Pancreas (tissue), 10 donors: ENCODE results near the gene PTPRM. TPM values are rescaled to one million over a fixed set of nuclear protein-coding genes. Genes with fewer than 3 reads are reported as not detected.

Experiments used
- ATAC-seq, 4 donors: fragments of 200-7000 bp; cut with Tn5 transposase; one replicate each; pipeline versions ENCODE4 v1.8.0 to v1.9.1; 2020; ENCODE audit warnings: mild to moderate bottlenecking in 4 of 4, moderate library complexity in 4 of 4
- DNase-seq, 6 donors: peaks; one replicate each; pipeline ENCODE4 v3.0.0-alpha.2; 2020
- FAIRE-seq: peaks from 2 replicates; lab custom pipeline; 2012; peaks lifted over from hg19 to GRCh38; lab: Jason Lieb, UNC
- H3K27ac ChIP-seq, 4 donors: fragments of 200-600 bp; sonication (generic); 1 replicate in 3 of 4; 2 replicates in 1 of 4; pipeline versions ENCODE4 v1.5.0 to v1.8.0; 2020
- H3K27me3 ChIP-seq, 4 donors: fragments of 200-600 bp; one replicate each; pipeline ENCODE4 v1.8.0; 2021
- H3K36me3 ChIP-seq, 3 donors: fragments of 200-600 bp; sonication (generic) in 1 of 3; one replicate each; pipeline versions ENCODE4 v1.5.0 to v1.8.0; 2020 to 2021
- H3K4me1 ChIP-seq, 3 donors: fragments of 200-600 bp; one replicate each; pipeline ENCODE4 v1.8.0; 2021
- H3K4me3 ChIP-seq, 4 donors: fragments of 200-600 bp; sonication (generic) in 2 of 4; one replicate each; pipeline versions ENCODE4 v1.5.0 to v1.8.0; 2020 to 2021
- H3K9me3 ChIP-seq, 4 donors: fragments of 200-600 bp; one replicate each; pipeline ENCODE4 v1.8.0; 2021
- WGBS, 2 donors: extraction: QIAGEN DNeasy Blood & Tissue Kit; methylation state at CpG; one replicate each; pipeline ENCODE4 v1.1.7; 2013; 5-methylcytosine and 5-hydroxymethylcytosine counted together
- intact Hi-C, 3 donors: fragments of 100-400 bp; cut with DNase I; formaldehyde crosslinking; loops; one replicate each; pipeline versions ENCODE4 v1.11.1 to v1.14.2; 2022
- polyA plus RNA-seq, 2 donors: library from polyadenylated mRNA; stranded (reverse); fragments of 200-250 nt; gene quantifications; one replicate each; pipeline ENCODE4 v1.2.3, GENCODE V29; 2013
- total RNA-seq, 6 donors: library from RNA; stranded (reverse); fragmentation: NEBNext Ultra II Directional in 4 of 6; extraction: Animal tissue kit (Norgen Biotek cat#: 25700) in 4 of 6; gene quantifications; one replicate each; pipeline versions ENCODE4 v1.2.1 to v1.2.4, GENCODE V29; 2021 to 2023
- TF ChIP-seq, protein P1 (sequence below), 4 donors: fragments of 200-600 bp; sonication (generic) in 3 of 4; IDR thresholded peaks; one replicate each; pipeline versions ENCODE4 v1.5.0 to v1.8.0; 2021; ENCODE audit warnings: antibody characterized with exemption in 4 of 4
- donor health status: healthy with polysubstance abuse.
- donor health status: DM: no; HTN: no; CAD: no; lungs with moderate emphysema.
- donor health status: DM: no; HTN: no; CAD: no.
- donor health status: control.
- donor health status: control.
- donor health status: Bipolar disorder and iron deficiency.
- donor health status: DM: yes; HTN: yes; CAD: no.
- donor health status: DM: no; HTN: no; CAD: no.
- donor health status: DM: no; HTN: no; CAD: no.
- donor health status: DM: yes; HTN: yes; CAD: no.

PTPRM gene
- total and polyA plus RNA-seq, 8 donors, result 14.5 to 50.7 (median 19.7) TPM

DNA sequence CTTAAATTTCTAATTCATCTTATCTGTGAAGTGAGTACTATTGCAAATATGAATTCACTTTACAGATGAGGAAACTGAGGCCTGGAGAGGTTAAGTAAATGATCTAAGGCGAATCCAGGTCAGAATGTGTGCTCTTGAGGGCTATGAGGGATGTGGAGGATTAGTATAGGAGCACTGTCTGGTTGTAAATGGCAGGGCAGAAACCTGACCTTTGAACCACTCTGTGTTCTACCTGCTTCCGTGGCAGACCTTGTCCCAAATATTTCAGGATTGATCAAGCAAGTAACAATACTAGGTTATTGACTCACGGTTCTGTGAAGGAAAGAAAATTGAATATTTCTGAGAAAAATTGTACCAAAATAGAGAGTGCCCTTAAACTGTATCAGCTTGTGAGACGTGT lies 74.7 kb downstream of the PTPRM start:
- ATAC-seq, result no peak
- no peaks in the 10 kb centered on the region for H3K9me3 ChIP-seq
- intact Hi-C loops, result no loop called here
- peaks cover 0 to 10% (median 0%) of the 10 kb centered on the region in 3 donors for H3K4me1 ChIP-seq
- no peak overlapping the region for H3K4me3 ChIP-seq
- no peak for DNase-seq
- no peaks in the 10 kb centered on the region for H3K27me3 ChIP-seq
- FAIRE-seq, result no peak
- TF ChIP-seq, protein P1, sequence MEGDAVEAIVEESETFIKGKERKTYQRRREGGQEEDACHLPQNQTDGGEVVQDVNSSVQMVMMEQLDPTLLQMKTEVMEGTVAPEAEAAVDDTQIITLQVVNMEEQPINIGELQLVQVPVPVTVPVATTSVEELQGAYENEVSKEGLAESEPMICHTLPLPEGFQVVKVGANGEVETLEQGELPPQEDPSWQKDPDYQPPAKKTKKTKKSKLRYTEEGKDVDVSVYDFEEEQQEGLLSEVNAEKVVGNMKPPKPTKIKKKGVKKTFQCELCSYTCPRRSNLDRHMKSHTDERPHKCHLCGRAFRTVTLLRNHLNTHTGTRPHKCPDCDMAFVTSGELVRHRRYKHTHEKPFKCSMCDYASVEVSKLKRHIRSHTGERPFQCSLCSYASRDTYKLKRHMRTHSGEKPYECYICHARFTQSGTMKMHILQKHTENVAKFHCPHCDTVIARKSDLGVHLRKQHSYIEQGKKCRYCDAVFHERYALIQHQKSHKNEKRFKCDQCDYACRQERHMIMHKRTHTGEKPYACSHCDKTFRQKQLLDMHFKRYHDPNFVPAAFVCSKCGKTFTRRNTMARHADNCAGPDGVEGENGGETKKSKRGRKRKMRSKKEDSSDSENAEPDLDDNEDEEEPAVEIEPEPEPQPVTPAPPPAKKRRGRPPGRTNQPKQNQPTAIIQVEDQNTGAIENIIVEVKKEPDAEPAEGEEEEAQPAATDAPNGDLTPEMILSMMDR (IDR thresholded peaks at IDR 0.05), result no peak
- WGBS, 2 donors, result 79 to 87% methylated on average over 4 of the region's 4 CpGs
- no peaks in the 10 kb centered on the region for H3K36me3 ChIP-seq
- H3K27ac ChIP-seq, result no peak overlapping the region

DNA sequence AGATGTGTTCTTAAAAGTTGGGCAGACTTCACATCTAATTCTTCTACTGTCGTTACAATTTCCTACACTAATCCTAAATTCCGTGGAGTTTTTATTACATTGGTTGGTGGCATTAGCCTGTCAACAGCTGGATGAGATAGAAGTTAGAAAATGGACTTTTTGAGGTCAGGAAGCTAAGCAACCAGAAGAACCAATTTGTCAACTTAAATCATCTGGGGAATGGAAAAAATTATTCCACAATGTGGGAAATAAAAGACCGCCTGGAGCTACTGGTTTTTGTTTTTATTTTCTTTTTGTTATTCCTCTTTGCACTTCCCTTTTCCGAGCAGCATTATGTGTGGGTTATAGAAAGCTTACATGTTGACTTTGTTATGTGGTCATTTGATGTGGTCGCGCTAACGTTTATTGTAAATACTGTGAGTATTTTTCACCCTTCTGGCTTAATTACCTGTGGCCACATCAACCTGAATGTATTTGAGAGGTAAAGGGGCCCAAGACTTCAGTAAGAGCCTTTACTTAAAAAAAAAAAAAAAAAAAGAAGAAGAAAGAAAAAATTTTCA lies 75.3 kb downstream of the PTPRM start:
- H3K27ac ChIP-seq, result no peak overlapping the region
- H3K4me3 ChIP-seq, result no peak overlapping the region
- FAIRE-seq (no peak), ATAC-seq (no peak), DNase-seq (no peak)
- intact Hi-C loops, result no loop called here
- H3K27me3 ChIP-seq, result no peaks in the 10 kb centered on the region
- WGBS, 2 donors, result 87% methylated on average over 7 of the region's 7 CpGs
- H3K9me3 ChIP-seq, result no peaks in the 10 kb centered on the region
- no peaks in the 10 kb centered on the region for H3K36me3 ChIP-seq
- TF ChIP-seq, protein P1 (IDR thresholded peaks at IDR 0.05), result no peak
- peaks cover 0 to 7% (median 0%) of the 10 kb centered on the region in 3 donors for H3K4me1 ChIP-seq

DNA sequence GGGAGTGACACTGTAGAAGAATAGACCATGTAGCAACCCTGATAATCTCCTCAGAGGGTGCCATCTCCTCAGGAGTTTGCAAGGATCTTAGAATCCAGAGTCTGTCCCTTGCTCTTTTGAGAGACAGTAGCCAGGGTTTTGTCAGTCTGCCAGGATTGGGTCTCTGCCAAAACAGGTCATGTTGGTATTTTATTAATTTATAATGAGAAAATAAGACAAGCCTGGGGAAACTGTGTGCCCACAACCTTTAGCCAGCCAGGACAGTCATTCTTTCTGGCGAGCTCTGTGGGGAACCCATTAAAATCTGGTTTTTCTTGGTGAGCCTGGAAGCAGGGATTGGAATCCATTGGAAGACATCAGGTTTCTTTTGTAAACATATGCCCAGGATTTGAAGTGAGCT lies 78.6 kb downstream of the PTPRM start:
- no peak overlapping the region for H3K27ac ChIP-seq
- intact Hi-C loops, result no loop called here
- no peaks in the 10 kb centered on the region for H3K9me3 ChIP-seq
- H3K36me3 ChIP-seq, result no peaks in the 10 kb centered on the region
- ATAC-seq (peak in 3 of 4 donors; percentile 18 to 50 (median 44)), DNase-seq (peak in 2 of 6 donors; percentile 37 to 47), FAIRE-seq (no peak)
- no peaks in the 10 kb centered on the region for H3K27me3 ChIP-seq
- TF ChIP-seq, protein P1 (IDR thresholded peaks at IDR 0.05), result no peak
- H3K4me3 ChIP-seq, result no peak overlapping the region
- peaks cover 0 to 7% (median 0%) of the 10 kb centered on the region in 3 donors for H3K4me1 ChIP-seq
- WGBS, 2 donors, result 59 to 71% methylated on average over 1 of the region's 1 CpG

DNA sequence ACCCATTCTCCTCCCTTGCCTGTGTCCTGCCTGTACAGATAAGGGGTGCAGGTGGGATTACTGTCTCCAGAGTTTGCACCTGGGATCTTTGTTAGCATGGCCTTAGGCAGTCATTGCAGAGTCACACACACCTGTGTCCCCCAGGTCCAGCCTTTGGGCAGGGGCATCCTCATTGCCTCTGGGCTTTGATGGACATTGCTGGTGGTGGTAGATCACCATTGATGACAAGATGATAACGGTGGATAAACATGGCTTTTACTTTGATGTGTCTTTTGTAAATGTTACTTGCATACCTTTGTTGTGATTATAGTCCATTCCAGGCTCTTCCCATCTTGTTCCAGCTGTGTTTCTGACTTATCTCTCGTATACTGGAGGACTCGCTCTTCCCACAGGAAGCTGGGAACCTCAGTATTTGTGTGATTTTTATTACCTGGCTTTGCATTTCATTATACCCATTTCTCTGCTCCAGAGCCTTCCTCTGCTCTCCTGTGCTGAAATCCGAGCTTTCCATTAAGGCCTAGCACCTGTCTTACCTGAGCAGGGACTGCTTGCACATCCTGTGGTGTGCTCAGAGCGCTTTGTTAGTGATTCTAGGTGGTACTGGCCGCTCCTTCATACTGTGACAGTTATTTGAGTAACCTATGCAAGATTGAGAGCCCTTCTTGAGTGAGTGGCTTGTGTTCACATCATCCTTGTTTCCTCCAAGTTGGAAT lies 79.2 kb downstream of the PTPRM start:
- Histone ChIP-seq H3K4me3 (no peak overlapping the region), H3K27me3 (no peaks in the 10 kb centered on the region), H3K36me3 (no peaks in the 10 kb centered on the region), H3K4me1 (peaks cover 0 to 7% (median 0%) of the 10 kb centered on the region in 3 donors), H3K27ac (no peak overlapping the region), H3K9me3 (no peaks in the 10 kb centered on the region)
- WGBS, 2 donors, result 87 to 88% methylated on average over 6 of the region's 6 CpGs
- intact Hi-C loops, result no loop called here
- ATAC-seq (no peak), FAIRE-seq (no peak), DNase-seq (no peak)
- TF ChIP-seq, protein P1 (IDR thresholded peaks at IDR 0.05), result no peak

DNA sequence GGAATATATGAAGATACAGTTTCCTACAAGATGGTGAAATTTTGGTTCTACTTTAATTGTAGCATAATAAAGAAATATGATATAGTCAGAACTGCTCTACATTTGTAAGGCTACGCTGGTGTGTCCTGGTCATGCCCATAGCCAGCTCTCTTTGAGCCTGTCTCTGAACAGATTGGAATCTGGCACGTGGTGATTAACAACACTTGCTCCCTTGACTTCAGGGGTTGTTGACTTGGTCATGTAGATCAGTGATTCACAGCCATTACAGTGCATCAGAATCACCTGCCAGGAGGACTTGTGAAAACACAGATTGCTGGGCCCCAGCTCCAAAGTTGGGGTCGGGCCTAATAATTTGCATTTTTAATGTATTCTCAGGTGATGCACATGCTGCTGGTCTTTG lies 80.4 kb downstream of the PTPRM start:
- WGBS, 2 donors, result 89 to 96% methylated on average over 3 of the region's 3 CpGs
- TF ChIP-seq, protein P1 (IDR thresholded peaks at IDR 0.05), result no peak
- Histone ChIP-seq H3K4me3 (no peak overlapping the region), H3K27me3 (no peaks in the 10 kb centered on the region), H3K27ac (no peak overlapping the region), H3K9me3 (no peaks in the 10 kb centered on the region), H3K4me1 (peaks cover 0 to 7% (median 0%) of the 10 kb centered on the region in 3 donors), H3K36me3 (no peaks in the 10 kb centered on the region)
- intact Hi-C loops, result no loop called here
- no peak for FAIRE-seq
- DNase-seq, result no peak
- no peak for ATAC-seq
